ENCODE measurements around the gene NOC4L. TPM values are rescaled to one million over a fixed set of nuclear protein-coding genes. Genes with fewer than 3 reads are reported as not detected.

The NOC4L gene
- total RNA-seq, 4 donors from 2014 or later = 5.4 to 10.2 (median 7.5) TPM

GRCh38 chr12:132171293-132171967 lies 27.2 kb downstream of the NOC4L start:
- no peak for TF ChIP-seq CTCF (IDR thresholded peaks at IDR 0.05; ENCODE audit: low read depth)

GRCh38 chr12:132171968-132172521 lies 27.8 kb downstream of the NOC4L start:
- TF ChIP-seq CTCF (IDR thresholded peaks at IDR 0.05; ENCODE audit: low read depth) = no peak

- TF ChIP-seq CTCF (IDR thresholded peaks at IDR 0.05; ENCODE audit: low read depth) = no peak
Measured at GRCh38 chr12:132172619-132173018, 28.4 kb downstream of the NOC4L start.

GRCh38 chr12:132173135-132174014 lies 29.1 kb downstream of the NOC4L start:
- no peak for TF ChIP-seq CTCF (IDR thresholded peaks at IDR 0.05; ENCODE audit: low read depth)

GRCh38 chr12:132174015-132174838 lies 30.0 kb downstream of the NOC4L start:
- no peak for TF ChIP-seq CTCF (IDR thresholded peaks at IDR 0.05; ENCODE audit: low read depth)

GRCh38 chr12:132174839-132175490 lies 30.7 kb downstream of the NOC4L start:
- TF ChIP-seq CTCF (IDR thresholded peaks at IDR 0.05; ENCODE audit: low read depth) = no peak
